Stimulated activated CD8-positive, alpha-beta memory T cell treated with anti-CD3 and anti-CD28 coated beads, Interleukin-12 subunit alpha, Interleukin-12 subunit beta, amount 100 ng/mL, for 24 hours (primary cell): ENCODE results near the gene CLDN24.

Experiments used
- DNase-seq: peaks from one replicate; pipeline ENCODE4 v3.0.0-alpha.2; 2020; ENCODE audit errors: extremely low read depth

Gene CLDN24

DNA sequence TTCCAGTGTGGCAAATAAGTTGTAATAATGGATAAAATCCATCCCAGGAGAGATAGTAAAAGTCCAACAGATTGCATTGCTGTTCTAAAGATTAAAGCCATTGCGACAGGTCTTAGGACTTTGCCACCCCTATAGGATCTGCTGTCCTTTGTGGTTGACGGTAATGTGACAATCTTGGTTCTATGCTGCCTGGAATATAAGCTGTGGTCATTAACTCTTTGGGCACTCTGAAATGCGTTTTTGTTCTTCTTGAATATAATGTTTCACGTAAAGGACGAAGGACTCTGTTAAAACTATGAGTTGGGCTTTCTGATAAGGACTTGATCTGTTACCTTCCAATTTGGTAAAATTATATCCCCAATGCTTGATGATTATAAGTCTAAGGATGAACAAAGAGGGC is at the start of gene CLDN24:
CLDN24 (minus strand) TSS at position 101 of the 400 bp plus-strand sequence; CDS start at position 101, 0 bp downstream.
- DNase-seq = no peak

DNA sequence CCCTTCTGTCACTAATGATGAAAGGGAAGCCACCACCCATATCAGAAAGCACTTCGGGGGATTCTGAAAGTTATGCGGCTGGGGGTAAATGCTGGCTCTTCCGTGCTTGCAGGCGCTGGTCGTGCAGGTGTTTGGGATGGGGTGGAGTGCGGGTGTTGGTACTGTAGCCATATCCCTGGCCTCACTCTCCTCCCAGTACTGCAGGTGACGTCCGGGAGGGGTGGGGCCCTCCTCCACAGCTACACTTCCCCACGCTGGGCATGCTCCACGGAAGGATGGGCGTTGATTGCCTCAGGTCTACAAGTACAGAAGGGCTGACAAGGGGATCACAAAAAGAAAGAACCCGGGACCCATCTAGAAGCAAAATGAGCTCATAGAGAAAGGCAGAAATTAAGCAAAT is 48.6 kb upstream of the CLDN24 start:
- DNase-seq = no peak

DNA sequence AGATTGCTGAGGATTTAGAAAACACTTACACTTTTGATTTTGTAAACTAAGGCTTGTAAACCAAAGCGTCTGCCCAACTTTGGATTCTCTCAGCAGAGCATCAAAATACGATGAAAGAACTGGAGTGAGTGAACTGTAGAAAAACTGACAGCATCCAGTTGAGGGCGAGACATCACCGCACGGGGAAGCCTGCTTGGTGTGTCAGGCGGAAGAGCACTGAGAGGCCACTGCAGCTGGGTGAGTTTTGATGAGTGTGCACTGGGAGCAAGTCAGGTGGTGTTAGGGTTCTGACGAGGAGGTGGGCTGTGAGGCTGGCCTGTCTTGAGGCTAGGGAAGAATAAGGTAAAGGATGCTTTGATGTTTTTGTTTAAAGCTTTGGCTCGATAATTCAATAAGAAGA is 46.8 kb upstream of the CLDN24 start:
- no peak for DNase-seq

- no peak for DNase-seq
These were observed 44.1 kb upstream of the CLDN24 start for GRCh38 chr4:183366206-183366835.

- no peak for DNase-seq
These were observed 41.8 kb upstream of the CLDN24 start for GRCh38 chr4:183364025-183364424.

- DNase-seq = no peak
These were observed 40.8 kb upstream of the CLDN24 start for GRCh38 chr4:183362916-183363542.

DNA sequence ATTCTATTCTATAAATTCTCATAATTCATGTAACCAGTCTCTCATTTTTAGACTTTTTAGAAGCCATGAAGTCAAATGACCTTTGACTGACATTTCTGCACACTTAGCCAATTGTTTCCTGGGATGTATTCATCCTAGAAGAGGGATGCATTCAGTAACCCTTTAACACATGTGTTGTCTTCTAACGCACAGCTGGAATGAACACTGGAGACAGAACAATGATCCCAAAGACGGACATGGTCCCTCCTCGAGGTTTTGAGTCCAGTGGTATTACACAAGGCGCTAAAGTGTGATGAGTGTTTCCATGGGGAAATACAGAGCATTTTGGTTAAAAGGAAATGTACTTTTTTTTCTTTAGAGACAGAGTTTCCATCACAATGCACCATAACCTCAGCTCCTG is 39.8 kb upstream of the CLDN24 start:
- no peak for DNase-seq

GRCh38 chr4:183360161-183360919 is 38.1 kb upstream of the CLDN24 start:
- DNase-seq = no peak

DNA sequence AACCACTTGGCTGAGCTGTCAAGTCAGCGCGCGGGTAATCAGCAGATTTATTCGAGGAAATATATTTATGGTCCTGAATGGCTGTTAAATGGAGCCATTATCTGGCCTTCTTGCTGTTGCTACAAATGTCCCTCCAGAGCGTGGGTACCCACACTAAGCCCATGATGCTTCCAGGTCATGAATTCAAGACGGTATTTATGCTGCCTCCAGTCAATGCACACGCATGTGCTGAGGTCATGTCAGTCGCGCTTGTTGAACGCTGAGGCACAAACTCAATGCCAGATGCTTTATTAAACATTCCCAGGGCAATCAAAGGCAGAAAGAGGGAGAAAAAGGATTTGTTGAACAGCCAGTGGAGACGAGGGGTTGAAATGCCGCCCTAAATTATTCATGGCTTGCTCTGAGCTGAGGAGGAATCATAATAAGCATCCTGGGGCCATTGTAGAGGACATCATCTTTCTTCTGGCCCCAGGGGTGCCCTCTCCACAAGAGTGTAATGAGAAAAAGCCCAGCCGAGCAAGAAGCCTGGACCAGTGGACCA is 36.1 kb upstream of the CLDN24 start:
- DNase-seq = no peak

DNA sequence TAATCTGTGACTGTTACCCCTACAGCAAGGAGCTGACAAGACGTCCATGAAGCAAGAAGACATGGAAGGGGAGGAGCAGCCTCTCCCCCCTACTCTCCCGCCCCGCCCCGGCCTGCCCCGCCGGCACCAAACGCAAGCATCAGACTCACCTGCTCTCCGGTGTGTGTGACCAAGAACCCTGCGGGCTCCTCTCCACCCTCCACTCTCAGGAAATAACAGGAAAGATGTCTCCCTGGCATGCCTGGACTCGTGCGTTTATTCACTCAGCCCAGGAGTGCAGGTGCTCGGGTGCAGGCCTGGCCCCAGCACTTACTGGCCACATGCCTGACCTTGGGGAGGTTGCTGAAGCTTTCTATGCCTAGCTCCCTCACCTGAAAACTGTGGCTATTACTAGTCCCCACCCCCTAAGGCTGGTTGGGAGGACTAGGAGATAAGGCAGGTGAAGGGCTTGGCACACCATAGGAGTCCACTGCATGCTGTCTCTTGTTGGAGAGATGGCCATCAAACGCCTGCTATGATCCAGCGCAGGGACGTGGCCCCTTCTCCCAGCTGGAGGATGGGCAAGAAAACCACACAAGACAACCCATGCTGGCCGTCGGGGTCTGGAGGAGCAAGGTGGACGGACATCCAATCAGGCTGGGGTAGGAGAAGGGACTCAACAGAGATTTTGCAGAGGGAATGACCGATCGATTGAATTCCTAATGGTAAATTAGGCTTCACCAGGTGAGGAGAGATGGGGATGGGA is 34.9 kb upstream of the CLDN24 start:
- no peak for DNase-seq

DNA sequence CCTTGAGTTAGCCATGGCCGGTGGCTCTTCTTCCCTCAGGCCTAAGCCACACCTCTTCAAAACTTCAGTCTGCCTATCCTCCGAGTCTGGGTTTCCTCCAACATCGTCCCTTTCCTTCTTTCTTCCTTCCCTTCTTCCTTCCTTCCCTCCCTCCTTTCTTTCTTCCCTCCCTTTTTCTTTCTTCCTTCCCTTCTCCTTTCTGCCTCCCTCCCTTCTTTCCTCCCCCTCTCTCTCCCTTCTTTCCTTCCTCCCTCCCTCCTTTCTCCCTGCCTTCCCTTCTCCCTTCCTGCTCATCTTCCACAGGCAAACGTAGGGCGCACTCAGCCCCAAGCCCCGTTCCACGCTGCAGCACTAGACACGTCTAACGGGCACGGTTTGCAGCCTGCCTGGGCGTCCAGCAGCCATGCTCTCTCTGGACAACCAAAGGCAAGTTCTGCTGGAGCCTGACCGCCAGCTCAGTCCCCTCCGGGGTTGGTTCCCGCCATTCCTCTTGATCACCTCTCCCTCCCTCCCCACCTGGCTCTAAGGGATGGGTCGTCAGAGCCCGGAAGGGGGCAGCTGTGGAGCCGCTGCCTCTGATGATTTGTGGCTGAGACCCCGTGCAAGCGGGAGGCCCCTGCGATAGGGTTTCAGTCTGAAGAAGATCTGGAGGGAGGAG is 34.1 kb upstream of the CLDN24 start:
- no peak for DNase-seq

DNA sequence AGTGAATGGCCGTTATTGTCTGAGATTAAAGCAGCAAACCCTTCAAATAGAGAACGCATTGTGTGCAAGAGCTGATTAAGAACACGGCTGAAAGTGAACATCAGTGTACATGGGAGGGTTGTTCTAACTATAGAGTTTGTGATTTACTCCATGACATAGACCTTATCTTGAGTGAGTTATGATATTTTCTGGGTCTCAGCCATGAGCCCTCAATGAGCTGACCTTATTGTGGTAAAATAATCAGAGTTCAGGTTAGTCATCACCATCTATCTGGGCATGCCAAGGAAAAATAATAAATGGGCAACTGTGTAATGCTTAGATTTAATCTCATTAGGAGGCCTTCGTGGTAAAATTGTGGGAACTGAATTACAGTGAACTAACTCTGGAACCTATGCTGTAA is 33.2 kb upstream of the CLDN24 start:
- no peak for DNase-seq

DNA sequence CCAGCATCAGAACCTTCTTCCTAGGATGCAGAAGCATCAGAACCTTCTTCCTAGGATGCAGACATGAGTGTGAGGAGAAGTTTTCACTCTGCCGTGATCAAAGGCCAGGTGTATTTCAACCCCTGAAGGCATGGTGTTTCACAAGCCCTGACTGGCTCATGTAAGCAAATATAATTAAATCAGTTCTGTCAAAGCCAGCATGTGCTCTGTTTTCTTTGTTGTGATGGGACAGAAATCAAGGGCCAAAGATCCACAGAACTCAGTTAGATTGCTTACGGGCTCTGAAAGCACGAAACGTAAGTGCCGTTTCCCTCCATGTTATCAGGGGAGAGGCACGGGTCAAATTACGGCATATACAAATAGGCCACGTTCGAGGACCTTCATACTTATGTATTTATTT is 32.0 kb upstream of the CLDN24 start:
- DNase-seq = no peak

- DNase-seq = no peak
These were observed 31.3 kb upstream of the CLDN24 start for GRCh38 chr4:183353557-183353956.

GRCh38 chr4:183352546-183352945 is 30.3 kb upstream of the CLDN24 start:
- DNase-seq = no peak

GRCh38 chr4:183350317-183351071 is 28.3 kb upstream of the CLDN24 start:
- no peak for DNase-seq

DNA sequence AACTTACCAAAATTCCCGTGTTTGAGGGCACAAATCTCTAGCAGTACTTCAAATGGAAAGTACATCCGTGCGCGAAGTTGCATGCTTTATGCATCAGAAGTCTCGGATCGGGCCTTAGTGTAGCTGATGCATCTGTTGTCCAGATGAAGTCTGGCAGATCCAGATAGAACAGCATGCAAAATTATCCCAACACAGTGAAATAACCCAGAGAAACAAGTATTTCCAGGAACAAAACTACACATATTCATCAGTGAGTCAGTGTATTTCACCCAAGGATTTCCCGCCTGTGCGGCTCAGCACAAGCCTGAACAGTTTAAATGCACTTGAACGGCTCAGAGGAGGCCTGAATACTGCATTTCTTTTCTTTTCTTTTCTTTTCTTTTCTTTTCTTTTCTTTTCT is 27.4 kb upstream of the CLDN24 start:
- no peak for DNase-seq

DNA sequence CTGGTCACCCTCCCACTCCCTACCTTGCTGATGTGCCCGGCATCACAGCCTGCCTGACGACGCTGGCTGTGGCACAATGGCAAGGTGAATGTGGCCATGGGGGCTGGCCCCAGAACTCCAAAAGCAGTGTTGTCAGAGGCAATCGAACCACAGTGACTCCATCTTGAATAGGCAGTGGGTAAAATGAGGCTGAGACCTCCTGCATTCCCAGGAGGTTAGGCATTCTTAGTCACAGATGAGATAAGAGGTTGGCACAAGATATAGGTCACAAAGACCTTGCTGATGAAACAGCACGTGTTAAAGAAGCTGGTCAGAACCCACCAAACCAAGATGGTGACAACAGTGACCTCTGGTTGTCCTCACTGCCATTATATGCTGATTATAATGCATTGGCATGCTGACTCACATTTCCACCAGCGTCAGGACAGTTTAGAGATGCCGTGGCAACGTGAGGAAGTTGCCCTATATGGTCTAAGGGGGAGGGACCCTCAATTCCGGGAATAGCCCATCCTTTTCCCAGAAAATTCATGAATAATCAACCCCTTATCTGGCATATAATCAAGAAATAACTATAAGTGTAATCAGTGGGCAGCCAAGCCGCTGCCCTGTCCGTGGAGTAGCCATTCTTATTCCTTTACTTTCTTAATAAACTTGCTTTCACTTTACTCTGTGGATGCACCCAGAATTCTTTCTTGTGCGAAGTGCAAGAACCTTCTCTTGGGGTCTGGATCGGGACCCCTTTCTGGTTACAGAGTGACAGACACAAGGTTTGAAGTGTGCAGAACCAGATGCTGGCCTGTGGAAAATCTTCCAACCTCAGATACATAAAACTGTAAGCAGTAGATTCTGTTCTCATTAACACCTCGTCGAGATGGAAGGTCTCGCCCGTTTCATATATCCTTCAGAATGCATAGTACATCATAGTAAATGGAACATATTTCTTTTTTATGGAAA is 26.8 kb upstream of the CLDN24 start:
- DNase-seq = no peak

- no peak for DNase-seq
These were observed 25.9 kb upstream of the CLDN24 start for GRCh38 chr4:183348136-183348535.

GRCh38 chr4:183347566-183347965 is 25.3 kb upstream of the CLDN24 start:
- no peak for DNase-seq
